ENCODE results near the gene UBE2G2. TPM values are rescaled to one million over a fixed set of nuclear protein-coding genes. Genes with fewer than 3 reads are reported as not detected.

The UBE2G2 gene
- total RNA-seq, 1 donor from 2014 or later = 66.6 TPM

DNA sequence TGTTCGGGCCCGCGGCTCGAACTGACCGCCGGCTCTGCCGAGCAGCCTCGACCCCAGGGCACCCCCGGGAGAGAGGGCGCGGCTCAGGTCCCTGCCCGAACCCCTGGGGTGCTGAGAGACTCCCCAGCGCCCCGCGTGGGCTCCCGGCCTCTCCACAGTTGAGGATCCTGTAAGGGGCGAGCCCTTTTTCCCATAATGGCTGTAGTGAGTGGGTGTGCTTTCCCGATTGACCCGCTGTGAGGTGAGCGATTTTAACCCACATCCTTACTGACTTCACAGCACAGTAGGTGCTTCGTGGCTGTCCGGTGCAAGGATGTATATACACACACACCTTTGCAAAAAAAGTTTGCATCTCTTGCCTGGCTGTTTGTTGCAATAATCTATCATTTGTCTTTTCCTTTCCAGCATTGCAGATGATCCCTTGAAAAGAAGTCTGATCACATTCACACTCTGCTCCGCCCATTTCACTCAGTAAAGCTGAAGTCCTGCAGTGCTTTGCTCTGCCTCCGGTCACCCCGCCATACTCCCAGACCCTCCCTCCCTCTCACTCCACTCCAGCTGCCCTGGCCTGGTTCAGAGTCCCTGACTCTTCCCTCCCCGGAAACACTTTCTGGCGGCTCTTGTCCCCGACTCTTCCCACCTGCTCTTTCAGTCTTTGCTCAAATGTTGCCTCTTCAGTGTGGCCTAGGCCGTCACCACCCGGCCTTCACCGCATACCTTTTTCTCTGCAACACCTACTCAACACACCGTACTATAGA, 955 bp upstream of the UBE2G2 start:
- no peak for ATAC-seq
- intact Hi-C loops (cut with DNase I) = loop anchor here (5.0 kb wide), 1 partner anchor 130 kb away; no protein-coding TSS in a partner anchor

DNA sequence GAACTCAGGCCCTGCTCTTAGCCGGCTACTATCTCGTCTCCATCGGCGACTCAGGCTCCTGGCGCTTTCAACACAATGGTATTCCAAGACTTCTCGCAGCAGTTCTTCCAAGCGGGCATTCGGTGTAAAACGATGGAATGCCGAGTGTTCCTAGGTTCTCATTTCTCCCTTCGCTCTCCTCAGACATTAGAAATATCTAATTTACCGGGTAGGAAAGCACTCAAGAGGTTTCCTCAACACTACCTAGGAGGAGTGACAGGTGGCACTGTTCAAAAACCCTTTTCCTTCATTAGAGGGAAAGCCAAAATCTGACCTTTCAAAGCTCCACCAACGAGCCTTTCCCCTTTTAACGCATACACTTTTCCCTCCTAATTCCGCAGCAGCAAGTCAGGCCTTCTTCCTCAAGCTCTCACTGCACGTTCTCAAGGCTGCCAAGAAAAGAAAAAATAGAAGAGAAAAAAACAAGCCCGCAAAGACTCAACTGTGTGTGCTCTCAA, 601 bp downstream of the UBE2G2 start:
- ATAC-seq = no peak
- intact Hi-C loops (cut with DNase I) = loop anchor here (1.0 to 5.0 kb wide), 2 partner anchors 73 to 131 kb away; no protein-coding TSS in a partner anchor
- no peak for DNase-seq (ENCODE audit: missing footprints)

More for the DNA sequence above, 955 bp upstream of the UBE2G2 start:
- DNase-seq (ENCODE audit: missing footprints) = no peak

DNA sequence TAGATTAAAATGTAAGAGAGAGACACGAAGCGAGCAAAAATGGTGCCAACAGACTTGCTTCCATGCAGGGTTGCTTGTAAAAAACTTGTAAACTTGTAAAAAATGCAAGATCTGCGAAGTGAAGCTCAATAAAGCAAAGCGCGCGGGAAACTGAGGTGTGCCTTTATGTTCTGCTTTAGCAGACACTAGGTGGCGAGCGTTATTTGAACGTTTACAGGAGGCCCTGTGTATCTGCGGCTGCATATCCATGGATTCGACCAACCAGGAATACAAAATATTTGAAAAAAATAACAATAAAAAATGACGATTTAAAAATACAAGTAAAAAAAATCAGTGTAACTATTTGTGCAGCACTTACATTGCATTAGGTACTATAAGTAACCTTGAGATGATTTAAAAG, 1.5 kb downstream of the UBE2G2 start:
- intact Hi-C loops (cut with DNase I) = loop anchor here (5.0 kb wide), 1 partner anchor 132 kb away; no protein-coding TSS in a partner anchor
- no peak for ATAC-seq

DNA sequence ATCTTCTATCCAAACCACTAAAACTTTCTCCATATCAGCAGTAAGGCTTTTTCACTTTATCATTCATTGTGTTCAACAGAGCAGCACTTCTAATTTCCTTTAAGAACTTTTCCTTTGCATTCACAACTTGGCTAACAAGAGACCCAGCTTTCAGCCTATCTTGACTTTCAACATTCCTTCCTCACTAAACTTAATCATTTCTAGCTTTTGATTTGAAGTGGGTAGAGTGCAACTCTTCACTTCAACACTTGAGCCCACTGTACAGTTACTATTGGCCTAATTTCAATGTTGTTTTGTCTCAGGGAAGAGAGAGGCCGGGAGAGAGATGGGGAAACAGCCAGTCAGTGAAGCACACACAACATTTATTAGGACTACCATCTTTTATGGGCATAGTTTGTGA, 2.0 kb downstream of the UBE2G2 start:
- no peak for ATAC-seq
- no peak for DNase-seq (ENCODE audit: missing footprints)
- intact Hi-C loops (cut with DNase I) = loop anchor here (5.0 kb wide), 1 partner anchor 133 kb away; no protein-coding TSS in a partner anchor

More for the DNA sequence above, 1.5 kb downstream of the UBE2G2 start:
- DNase-seq (ENCODE audit: missing footprints) = no peak

DNA sequence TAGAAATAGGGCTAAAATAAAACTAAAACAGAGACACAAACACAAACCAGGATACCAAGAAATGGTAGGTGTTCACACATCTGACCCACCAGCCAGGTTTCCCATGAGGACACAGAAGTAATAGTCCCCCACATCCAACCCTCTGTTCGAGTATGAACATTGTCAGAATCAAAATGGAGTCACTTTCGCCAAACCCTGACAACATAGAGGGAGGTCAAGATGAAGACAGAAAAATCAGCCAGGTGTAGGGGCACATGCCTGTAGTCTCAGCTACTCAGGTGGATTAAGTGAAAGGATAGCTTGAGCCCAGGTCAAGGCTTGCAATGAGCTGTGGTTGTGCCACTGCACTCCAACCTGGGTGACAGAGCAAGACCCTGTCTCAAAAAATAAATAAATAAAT, 3.8 kb downstream of the UBE2G2 start:
- DNase-seq (ENCODE audit: missing footprints) = no peak
- intact Hi-C loops (cut with DNase I) = no loop called here
- ATAC-seq = no peak

DNA sequence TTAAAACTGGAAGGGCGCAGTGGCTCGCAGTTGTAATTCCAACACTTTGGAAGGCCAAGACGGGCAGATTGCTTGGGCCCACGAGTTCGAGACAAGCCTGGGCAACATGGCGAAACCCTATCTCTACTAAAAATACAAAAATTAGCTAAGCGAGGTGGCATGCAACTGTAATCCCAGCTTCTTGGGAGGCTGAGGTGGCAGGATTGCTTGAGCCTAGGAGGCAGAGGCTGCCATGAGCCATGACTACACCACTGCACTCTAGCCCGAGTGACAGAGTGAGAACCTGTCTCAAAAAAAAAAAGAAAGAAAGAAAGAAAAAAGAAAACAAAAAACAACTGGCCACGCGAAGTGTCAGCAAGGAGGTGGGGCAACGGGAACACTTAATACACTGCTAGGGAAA, 6.3 kb downstream of the UBE2G2 start:
- no peak for ATAC-seq
- no peak for DNase-seq (ENCODE audit: missing footprints)
- intact Hi-C loops (cut with DNase I) = no loop called here

DNA sequence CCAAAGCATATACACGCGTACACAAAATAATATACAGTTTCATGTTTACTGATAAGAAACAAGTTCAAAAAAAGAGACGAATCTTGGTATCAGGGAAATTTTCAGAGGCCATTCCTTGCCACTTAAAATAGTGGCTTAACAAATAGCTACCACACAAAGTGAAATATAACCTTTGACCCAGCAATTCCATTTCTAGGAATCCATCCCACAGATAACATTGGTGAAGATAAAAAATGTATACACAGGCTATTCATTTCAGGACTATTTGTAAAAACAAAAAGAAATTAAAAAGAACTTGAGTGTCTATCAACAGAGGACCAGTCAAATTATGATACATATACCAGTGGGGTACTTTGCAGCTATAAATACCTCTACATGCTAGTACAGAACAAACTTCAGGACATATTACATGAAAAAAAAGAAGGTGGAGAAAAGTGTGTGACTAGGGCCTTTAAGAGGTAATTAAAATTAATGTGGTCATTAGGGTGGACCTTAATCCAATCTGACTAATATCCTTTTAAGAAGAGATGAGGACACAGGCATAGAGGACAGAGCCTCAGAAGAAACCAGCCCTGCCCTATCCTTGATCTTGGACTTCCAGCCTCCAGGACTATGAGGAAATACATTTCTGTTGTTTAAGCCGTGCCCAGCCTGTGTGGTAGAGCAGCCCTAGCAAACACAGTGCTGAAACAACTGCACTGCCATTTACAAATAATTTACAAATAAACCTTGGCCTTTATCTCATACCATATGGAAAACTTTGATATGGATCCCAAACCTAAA, 7.8 kb downstream of the UBE2G2 start:
- ATAC-seq (no peak), DNase-seq (ENCODE audit: missing footprints) (no peak)
- intact Hi-C loops (cut with DNase I) = no loop called here

DNA sequence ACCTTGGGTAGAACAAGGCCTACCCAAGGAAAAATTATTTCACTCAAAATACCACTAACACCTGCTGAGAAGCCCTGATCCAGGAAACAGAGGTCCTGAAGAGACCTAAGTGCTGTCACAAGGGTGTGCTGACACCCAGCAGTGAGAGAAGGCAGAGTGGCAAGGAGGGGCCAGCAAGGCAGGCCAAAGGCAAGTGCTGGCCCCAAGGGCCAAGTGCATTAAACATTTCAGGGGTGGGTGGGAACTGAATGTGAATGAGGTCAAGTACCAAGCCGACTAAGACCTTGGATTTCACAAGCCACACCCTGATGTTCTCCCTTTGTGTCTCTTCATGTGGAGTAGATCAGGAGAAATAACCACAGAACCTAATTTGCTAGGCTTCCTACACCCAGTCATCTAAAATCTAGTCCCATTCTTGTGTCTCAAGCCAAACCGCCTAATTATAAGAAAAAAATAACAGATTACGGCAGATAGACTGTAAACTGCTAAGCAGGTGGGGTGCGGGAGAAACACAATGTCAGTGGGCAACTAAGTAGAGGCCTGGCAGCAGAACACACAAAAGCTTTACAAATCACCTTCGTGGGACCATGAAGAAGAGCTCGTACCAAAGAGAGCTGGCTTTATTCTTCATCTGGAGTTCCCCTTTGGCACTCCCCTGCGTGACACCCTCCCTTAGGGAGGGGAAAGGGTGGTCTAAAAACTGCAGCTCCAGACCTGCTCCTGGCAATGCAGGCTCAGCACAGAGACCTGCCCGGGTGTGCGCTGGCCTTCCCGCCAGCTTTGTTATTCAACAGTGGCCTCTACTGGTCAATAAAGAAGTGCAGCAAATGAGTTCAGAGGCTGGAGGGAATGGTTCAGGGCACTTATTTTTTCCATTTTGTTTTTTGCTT, 8.7 kb downstream of the UBE2G2 start:
- intact Hi-C loops (cut with DNase I) = no loop called here
- peak; percentile 82 for DNase-seq (ENCODE audit: missing footprints)
- ATAC-seq = peak; percentile 87

DNA sequence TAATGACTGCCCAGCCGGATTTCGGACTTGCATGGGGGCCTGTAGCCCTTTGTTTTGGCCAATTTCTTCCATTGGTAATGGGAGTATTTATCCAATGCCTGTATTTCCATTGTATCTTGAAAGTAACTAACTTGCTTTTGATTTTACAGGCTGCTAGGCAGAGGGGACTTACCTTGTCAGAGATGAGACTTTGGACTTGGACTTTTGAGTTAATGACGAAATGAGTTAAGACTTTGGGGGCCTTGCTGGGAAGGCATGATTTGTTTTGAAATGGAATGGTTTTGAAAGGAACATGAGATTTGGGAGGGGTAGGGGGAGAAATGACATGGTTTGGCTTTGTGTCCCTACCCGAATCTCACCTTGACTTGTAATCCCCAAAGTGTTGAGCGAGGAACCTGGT, 9.6 kb downstream of the UBE2G2 start:
- DNase-seq (ENCODE audit: missing footprints) (no peak), ATAC-seq (no peak)
- intact Hi-C loops (cut with DNase I) = no loop called here

DNA sequence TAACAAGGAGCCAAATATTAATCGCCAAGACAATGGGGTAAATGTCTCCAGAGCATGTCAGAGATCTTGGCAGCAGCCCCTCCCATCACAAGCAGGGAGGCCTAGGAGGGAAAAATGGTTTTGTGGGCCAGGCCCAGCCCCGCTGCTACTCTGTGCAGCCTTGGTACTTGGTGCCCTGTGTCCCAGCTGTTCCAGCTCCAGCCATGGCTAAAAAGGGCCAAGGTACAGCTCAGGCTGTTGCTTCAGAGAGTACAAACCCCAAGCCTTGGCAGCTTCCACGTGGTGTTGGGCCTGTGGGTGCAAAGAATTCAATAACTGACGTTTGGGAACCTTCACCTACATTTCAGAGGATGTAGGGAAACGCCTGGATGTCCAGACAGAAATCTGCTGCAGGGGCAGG, 10.4 kb downstream of the UBE2G2 start:
- DNase-seq (ENCODE audit: missing footprints) = no peak

DNA sequence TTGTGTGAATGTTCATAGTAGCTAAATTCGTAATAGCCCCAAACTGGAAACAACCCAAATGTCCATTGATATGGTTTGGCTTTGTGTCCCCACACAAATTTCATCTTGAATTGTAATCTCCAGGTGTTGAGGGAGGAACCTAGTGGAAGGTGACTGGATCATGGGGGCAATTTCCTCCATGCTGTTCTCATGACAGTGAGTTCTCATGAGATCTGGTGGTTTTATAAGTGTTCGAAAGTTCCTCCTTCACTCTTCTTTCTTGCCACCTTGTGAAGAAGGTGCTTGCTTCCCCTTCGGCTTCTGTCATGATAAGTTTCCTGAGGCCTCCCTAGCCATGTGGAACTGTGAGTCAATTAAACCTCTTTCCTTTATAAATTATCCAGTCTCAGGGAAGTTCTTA, 11.3 kb downstream of the UBE2G2 start:
- ATAC-seq (no peak), DNase-seq (ENCODE audit: missing footprints) (no peak)
- intact Hi-C loops (cut with DNase I) = no loop called here

More for the DNA sequence above, 10.4 kb downstream of the UBE2G2 start:
- ATAC-seq = no peak
- intact Hi-C loops (cut with DNase I) = no loop called here

DNA sequence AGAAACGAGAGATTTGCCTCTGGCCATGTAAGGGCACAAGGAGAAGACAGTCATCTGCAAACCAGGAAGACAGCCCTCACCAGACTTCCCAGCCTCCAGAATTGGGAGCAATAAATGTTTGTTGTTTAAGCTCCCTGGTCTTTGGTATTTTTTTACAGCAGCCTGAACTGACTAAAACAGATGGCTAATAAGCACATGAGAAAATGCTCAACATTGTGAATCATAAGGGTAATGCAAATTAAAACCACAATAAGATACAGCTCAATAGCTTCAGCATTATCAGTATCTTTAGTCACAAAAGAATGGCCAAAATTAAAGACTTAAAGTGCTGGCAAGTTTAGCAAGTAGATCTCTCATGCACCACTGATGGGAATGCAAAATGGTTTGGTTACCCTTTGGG, 11.7 kb downstream of the UBE2G2 start:
- intact Hi-C loops (cut with DNase I) = loop anchor here (10.0 kb wide), 1 partner anchor 275 kb away; no protein-coding TSS in a partner anchor
- ATAC-seq (no peak), DNase-seq (ENCODE audit: missing footprints) (no peak)

DNA sequence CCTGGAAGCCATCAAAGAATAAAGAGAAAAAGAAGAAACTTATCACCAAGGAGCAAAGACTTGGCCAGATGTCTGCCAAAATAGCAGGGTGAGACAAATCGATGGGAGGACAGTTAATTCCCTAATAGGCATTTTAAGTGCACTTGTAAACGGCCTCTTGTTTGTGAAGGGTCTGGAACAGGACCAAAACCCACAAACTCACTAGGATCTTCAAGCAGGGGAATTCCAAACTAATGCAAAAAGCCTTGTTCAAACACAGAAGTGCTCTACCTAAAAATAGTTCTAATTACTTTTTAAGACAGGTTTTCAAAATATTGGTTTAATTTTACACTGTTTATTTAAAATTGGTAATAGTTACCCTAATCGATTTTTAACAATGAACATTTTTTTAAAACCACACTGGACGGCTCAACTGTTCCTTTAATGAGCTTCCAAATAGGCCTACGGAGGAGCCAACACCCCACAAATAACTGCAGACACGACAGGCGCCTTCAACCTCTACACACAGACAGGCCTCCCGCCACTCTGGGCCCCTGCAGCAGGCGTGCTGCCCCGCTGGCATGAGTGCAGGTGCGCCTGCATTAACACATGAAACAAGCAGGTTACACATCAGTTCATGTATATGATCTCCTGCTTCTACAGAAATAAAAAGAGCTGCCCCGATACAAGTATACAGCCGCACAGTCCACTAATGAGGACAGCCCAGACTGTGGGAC, 15.8 kb downstream of the UBE2G2 start:
- DNase-seq (ENCODE audit: missing footprints) (no peak), ATAC-seq (no peak)
- intact Hi-C loops (cut with DNase I) = loop anchor here (10.0 kb wide), 1 partner anchor 271 kb away; no protein-coding TSS in a partner anchor

DNA sequence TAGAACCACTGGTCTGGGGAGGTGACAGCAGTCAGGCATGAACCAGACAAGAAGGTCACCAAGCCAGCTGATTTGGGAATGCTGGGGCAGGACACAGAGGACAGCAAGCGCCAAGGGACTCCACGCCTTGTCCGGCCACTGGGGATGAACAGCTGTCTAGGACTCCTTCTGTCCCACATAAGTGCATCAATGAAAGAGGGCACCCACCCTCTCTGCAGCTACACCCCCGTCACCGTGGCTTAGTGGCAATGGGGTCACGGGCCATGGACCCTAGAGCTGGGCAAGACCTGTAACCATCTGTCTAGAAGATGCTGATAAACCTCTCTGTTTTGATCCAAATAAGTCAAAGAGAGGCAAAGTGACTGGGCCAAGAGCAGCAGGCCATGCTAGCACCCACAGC, 16.8 kb downstream of the UBE2G2 start:
- no peak for ATAC-seq
- intact Hi-C loops (cut with DNase I) = loop anchor here (10.0 kb wide), 1 partner anchor 270 kb away; no protein-coding TSS in a partner anchor
- no peak for DNase-seq (ENCODE audit: missing footprints)

DNA sequence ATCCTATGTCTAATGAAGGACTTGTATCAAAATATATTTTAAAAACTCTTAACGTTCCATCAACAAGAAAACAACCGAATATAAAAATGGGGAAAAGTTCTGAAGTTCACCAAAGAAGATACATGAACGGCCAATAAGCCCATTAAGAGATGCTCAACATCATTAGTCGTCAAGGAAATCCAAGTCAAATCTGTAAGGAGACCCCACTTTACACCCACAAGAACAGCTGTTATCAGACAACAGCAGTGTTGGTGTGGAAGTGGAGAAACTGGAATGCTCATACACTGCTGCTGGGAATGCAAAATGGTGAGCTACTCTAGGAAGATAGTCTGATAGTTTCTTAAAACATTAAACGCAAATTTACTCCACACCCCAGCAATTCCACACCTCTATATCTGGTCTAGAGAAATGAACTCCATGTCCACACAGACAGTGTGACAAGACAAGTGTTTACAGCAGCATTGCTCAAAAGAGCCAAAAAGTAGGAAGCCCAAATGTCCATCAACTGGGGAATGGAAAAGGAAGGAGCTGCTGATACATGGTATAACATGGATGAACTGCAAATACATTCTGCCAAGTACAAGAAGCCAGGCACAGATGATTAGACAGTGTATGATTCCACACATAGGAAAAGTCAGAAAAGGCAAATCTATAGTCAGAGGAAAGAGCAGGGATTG, 18.5 kb downstream of the UBE2G2 start:
- intact Hi-C loops (cut with DNase I) = loop anchor here (10.0 kb wide), 1 partner anchor 268 kb away; no protein-coding TSS in a partner anchor
- ATAC-seq (no peak), DNase-seq (ENCODE audit: missing footprints) (no peak)

DNA sequence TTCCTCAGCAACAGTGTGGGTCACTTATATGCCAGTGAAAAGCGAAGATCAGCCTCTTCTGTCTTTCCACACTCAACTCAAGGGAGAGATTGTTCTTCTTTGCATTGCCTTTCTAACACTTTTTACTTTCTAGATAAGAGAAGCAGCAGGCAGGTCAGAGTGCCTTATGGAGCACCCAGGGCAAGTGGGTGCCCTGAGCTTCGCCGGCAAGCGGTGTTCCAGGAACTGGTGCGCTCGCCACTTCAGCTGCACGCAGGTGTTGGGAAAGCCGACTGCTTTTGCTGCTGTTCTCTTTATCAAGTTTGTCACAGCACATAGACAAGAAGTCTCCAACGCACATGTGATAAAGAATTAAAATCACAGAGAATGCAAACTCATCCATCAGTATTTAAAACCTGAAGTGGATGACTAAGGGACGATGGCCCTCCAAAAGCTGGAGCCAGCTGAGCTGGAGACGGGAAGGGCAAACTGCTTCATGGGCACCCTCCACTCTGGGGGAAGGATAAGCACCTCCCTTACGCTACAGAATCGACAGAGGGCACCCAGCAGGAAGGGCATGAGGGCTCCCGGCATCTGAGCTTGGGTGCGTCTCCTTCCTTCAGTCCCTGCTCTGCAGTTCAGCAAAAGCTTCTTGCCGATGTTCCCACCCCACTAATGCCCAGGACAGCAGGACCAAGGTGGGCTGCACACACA, 20.7 kb downstream of the UBE2G2 start:
- intact Hi-C loops (cut with DNase I) = loop anchor here (10.0 kb wide), 1 partner anchor 266 kb away; no protein-coding TSS in a partner anchor
- DNase-seq (ENCODE audit: missing footprints) = no peak

DNA sequence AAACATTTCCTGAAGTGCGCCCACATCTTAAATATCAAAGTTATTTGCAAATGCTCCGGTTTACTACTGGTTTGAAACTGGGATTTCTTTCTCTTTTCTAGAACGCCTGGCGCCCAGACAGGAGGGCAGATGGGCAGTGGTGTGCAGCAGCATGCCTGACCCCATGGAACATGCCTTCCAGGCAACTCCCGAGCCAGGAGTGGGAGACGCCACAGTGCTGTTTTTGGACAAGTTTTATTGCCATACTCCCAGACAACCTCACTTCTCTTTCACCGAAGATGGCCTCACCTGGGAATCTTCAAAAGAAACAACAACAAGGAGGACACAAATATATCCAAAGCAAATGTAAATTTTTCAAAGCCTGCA, 21.5 kb downstream of the UBE2G2 start:
- DNase-seq (ENCODE audit: missing footprints) (no peak), ATAC-seq (no peak)
- intact Hi-C loops (cut with DNase I) = loop anchor here (10.0 kb wide), 1 partner anchor 265 kb away; no protein-coding TSS in a partner anchor

More for the DNA sequence above, 20.7 kb downstream of the UBE2G2 start:
- ATAC-seq = no peak
